Trophoblast cell (in vitro differentiated cells and primary cell): Measurements from ENCODE around the gene CCDC54.

Experiments used
- DNase-seq, 2 donors: peaks; one replicate each; pipeline ENCODE4 v3.0.0-alpha.2; 2016
- H2AFZ ChIP-seq: 2 replicates; pipeline ENCODE4 v1.6.1; 2013; ENCODE audit warnings: low read length, moderate library complexity, mild to moderate bottlenecking; ENCODE audit not compliant: insufficient read depth, poor library complexity
- H2AK5ac ChIP-seq: 2 replicates; pipeline ENCODE4 v1.6.1; 2013; ENCODE audit warnings: mild to moderate bottlenecking, low read length
- H2BK120ac ChIP-seq: 2 replicates; pipeline ENCODE4 v1.6.1; 2013; ENCODE audit warnings: low read length, mild to moderate bottlenecking, moderate library complexity; ENCODE audit not compliant: insufficient read depth, poor library complexity
- H2BK12ac ChIP-seq: 2 replicates; pipeline ENCODE4 v1.6.1; 2013; ENCODE audit warnings: mild to moderate bottlenecking, low read length, moderate library complexity
- H2BK5ac ChIP-seq: 2 replicates; pipeline ENCODE4 v1.6.1; 2013; ENCODE audit warnings: low read length, low read depth, moderate library complexity, mild to moderate bottlenecking; ENCODE audit not compliant: poor library complexity
- H3K14ac ChIP-seq: 2 replicates; pipeline ENCODE4 v1.6.1; 2013; ENCODE audit warnings: mild to moderate bottlenecking, low read length
- H3K18ac ChIP-seq: 2 replicates; pipeline ENCODE4 v1.6.1; 2013; ENCODE audit warnings: mild to moderate bottlenecking, low read length
- H3K23ac ChIP-seq: 2 replicates; pipeline ENCODE4 v1.6.1; 2013; ENCODE audit warnings: low read length
- H3K27ac ChIP-seq: 2 replicates; pipeline ENCODE4 v1.5.1; 2013; ENCODE audit warnings: low read depth, mild to moderate bottlenecking, inconsistent platforms, low read length, moderate library complexity
- H3K27me3 ChIP-seq: 2 replicates; pipeline ENCODE4 v1.6.1; 2013; ENCODE audit warnings: inconsistent platforms, mild to moderate bottlenecking, low read length, moderate library complexity; ENCODE audit not compliant: insufficient read depth
- H3K36me3 ChIP-seq, 2 experiments: 1 replicate in 1 of 2; 2 replicates in 1 of 2; pipeline ENCODE4 v1.6.1; 2013; ENCODE audit warnings: low read length in 2 of 2, mild to moderate bottlenecking in 2 of 2, moderate library complexity in 1 of 2; ENCODE audit not compliant: insufficient read depth in 2 of 2, control insufficient read depth in 1 of 2
- H3K4ac ChIP-seq: 2 replicates; pipeline ENCODE4 v1.6.1; 2013; ENCODE audit warnings: low read depth, mild to moderate bottlenecking, low read length, moderate library complexity
- H3K4me1 ChIP-seq, 2 experiments: 1 replicate in 1 of 2; 2 replicates in 1 of 2; pipeline ENCODE4 v1.6.1; 2013; ENCODE audit warnings: low read length in 2 of 2, mild to moderate bottlenecking in 2 of 2, moderate library complexity in 1 of 2; ENCODE audit not compliant: insufficient read depth in 2 of 2, control insufficient read depth in 1 of 2
- H3K4me2 ChIP-seq: 2 replicates; pipeline ENCODE4 v1.6.1; 2013; ENCODE audit warnings: inconsistent platforms, mild to moderate bottlenecking, low read length, moderate library complexity
- H3K4me3 ChIP-seq: 2 replicates; pipeline ENCODE4 v1.5.1; 2013; ENCODE audit warnings: mild to moderate bottlenecking, low read depth, low read length, inconsistent platforms
- H3K79me1 ChIP-seq: one replicate; pipeline ENCODE4 v1.6.1; 2013; ENCODE audit warnings: low read length
- H3K79me2 ChIP-seq: 2 replicates; pipeline ENCODE4 v1.6.1; 2013; ENCODE audit warnings: low read length, mild to moderate bottlenecking; ENCODE audit not compliant: control insufficient read depth, insufficient read depth, poor library complexity
- H3K9ac ChIP-seq: 2 replicates; pipeline ENCODE4 v1.6.1; 2013; ENCODE audit warnings: mild to moderate bottlenecking, low read length
- H3K9me3 ChIP-seq: 2 replicates; pipeline ENCODE4 v1.6.1; 2013; ENCODE audit warnings: low read depth, mild to moderate bottlenecking, control low read depth, inconsistent platforms, low read length; ENCODE audit not compliant: insufficient read depth
- H4K12ac ChIP-seq: 2 replicates; pipeline ENCODE4 v1.6.1; 2013; ENCODE audit warnings: low read depth, mild to moderate bottlenecking, low read length, moderate library complexity
- H4K8ac ChIP-seq: 2 replicates; pipeline ENCODE4 v1.6.1; 2013; ENCODE audit warnings: low read depth, mild to moderate bottlenecking, low read length, moderate library complexity
- H4K91ac ChIP-seq: one replicate; pipeline ENCODE4 v1.6.1; 2013; ENCODE audit warnings: low read depth, mild to moderate bottlenecking, low read length, moderate library complexity
- WGBS: extraction: QIAGEN DNeasy Blood & Tissue Kit; methylation state at CpG from one replicate; pipeline ENCODE4 v1.1.7; 2013; ENCODE audit warnings: missing lambda C conversion rate; ENCODE audit not compliant: insufficient read length, insufficient coverage; ENCODE audit errors: extremely low coverage; 5-methylcytosine and 5-hydroxymethylcytosine counted together

The CCDC54 gene

GRCh38 chr3:107344722-107345121 lies 32.5 kb upstream of the CCDC54 start:
- no peak overlapping the region for H3K27ac ChIP-seq
- H2AFZ ChIP-seq, result no peak overlapping the region
- no peaks in the 10 kb centered on the region for H3K9me3 ChIP-seq
- H2BK120ac ChIP-seq, result no peak overlapping the region
- H3K27me3 ChIP-seq, result no peaks in the 10 kb centered on the region
- DNase-seq, result peak in 1 of 2 donors; percentile 21
- H2AK5ac ChIP-seq, result no peak overlapping the region
- no peak overlapping the region for H3K4me2 ChIP-seq
- H3K4me1 ChIP-seq, result no peaks in the 10 kb centered on the region
- H3K23ac ChIP-seq, result no peak overlapping the region
- H4K8ac ChIP-seq, result no peak overlapping the region
- no peak overlapping the region for H2BK12ac ChIP-seq
- H3K4me3 ChIP-seq, result no peak overlapping the region
- no peak overlapping the region for H2BK5ac ChIP-seq
- no peak overlapping the region for H4K91ac ChIP-seq
- H3K18ac ChIP-seq, result no peak overlapping the region
- H3K79me2 ChIP-seq, result no peaks in the 10 kb centered on the region
- H3K14ac ChIP-seq, result no peak overlapping the region
- H3K4ac ChIP-seq, result no peak overlapping the region
- H4K12ac ChIP-seq, result no peak overlapping the region
- no peaks in the 10 kb centered on the region for H3K79me1 ChIP-seq
- H3K36me3 ChIP-seq, result no peaks in the 10 kb centered on the region
- H3K9ac ChIP-seq, result no peak overlapping the region

DNA sequence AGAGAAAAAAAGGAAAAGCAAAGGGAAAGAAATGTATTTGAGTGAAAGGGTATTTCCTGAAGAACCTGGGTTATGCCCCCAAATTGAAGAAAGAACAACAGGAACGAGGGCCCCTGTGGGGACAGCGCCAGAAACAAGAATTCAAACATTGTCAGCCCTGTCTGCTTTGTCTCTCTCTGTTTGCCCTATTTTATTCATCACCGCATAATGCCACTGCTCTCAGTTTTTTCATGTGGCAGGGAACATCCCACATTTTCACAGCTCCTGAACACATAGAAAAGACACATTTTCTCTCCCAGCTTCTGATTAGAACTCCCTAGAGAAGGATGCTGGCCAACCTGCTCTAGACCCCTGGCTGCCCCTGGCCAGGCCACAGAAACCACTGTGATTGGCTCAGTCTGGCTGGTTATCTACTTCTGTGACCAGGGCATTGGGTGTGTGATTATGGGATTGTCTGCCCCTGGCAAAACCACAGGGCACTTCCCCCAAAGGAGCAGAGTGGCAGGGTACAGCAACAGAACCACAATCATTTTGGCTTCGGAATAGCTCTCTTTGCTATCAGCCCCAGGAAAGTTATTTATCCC lies 31.3 kb upstream of the CCDC54 start:
- Histone ChIP-seq H2BK12ac (no peak overlapping the region), H2AFZ (no peak overlapping the region), H3K4me1 (no peaks in the 10 kb centered on the region), H3K36me3 (no peaks in the 10 kb centered on the region), H2BK120ac (no peak overlapping the region), H3K23ac (no peak overlapping the region), H3K9me3 (no peaks in the 10 kb centered on the region), H4K12ac (no peak overlapping the region), H3K27ac (no peak overlapping the region), H3K79me1 (no peaks in the 10 kb centered on the region), H4K8ac (no peak overlapping the region), H3K9ac (no peak overlapping the region), H3K18ac (no peak overlapping the region), H3K4ac (no peak overlapping the region), H3K27me3 (no peaks in the 10 kb centered on the region), H3K79me2 (no peaks in the 10 kb centered on the region), H2AK5ac (no peak overlapping the region), H3K14ac (no peak overlapping the region), H2BK5ac (no peak overlapping the region), H4K91ac (no peak overlapping the region), H3K4me2 (no peak overlapping the region), H3K4me3 (no peak overlapping the region)
- WGBS, result no CpG with 5 or more reads among the region's 4 CpGs
- no peak for DNase-seq

- Histone ChIP-seq H3K79me2 (no peaks in the 10 kb centered on the region), H3K4ac (no peak overlapping the region), H3K4me3 (no peak overlapping the region), H2BK120ac (no peak overlapping the region), H3K27me3 (no peaks in the 10 kb centered on the region), H2BK5ac (no peak overlapping the region), H4K8ac (no peak overlapping the region), H3K14ac (no peak overlapping the region), H3K36me3 (no peaks in the 10 kb centered on the region), H3K4me1 (no peaks in the 10 kb centered on the region), H3K9ac (no peak overlapping the region), H2AK5ac (no peak overlapping the region), H3K23ac (no peak overlapping the region), H3K9me3 (no peaks in the 10 kb centered on the region), H3K27ac (no peak overlapping the region), H4K12ac (no peak overlapping the region), H2AFZ (no peak overlapping the region), H2BK12ac (no peak overlapping the region), H3K79me1 (no peaks in the 10 kb centered on the region), H3K4me2 (no peak overlapping the region), H4K91ac (no peak overlapping the region), H3K18ac (no peak overlapping the region)
- no CpG with 5 or more reads among the region's 2 CpGs for WGBS
- DNase-seq, result no peak
Observed at GRCh38 chr3:107346564-107346963, 30.7 kb upstream of the CCDC54 start.

GRCh38 chr3:107347751-107348150 lies 29.5 kb upstream of the CCDC54 start:
- Histone ChIP-seq H4K12ac (no peak overlapping the region), H3K79me1 (no peaks in the 10 kb centered on the region), H3K4me2 (no peak overlapping the region), H3K9ac (no peak overlapping the region), H3K9me3 (no peaks in the 10 kb centered on the region), H4K91ac (no peak overlapping the region), H3K36me3 (no peaks in the 10 kb centered on the region), H2BK12ac (no peak overlapping the region), H2AK5ac (no peak overlapping the region), H3K27ac (no peak overlapping the region), H3K27me3 (no peaks in the 10 kb centered on the region), H3K18ac (no peak overlapping the region), H3K4me3 (no peak overlapping the region), H3K14ac (no peak overlapping the region), H2AFZ (no peak overlapping the region), H3K4me1 (no peaks in the 10 kb centered on the region), H2BK5ac (no peak overlapping the region), H3K23ac (no peak overlapping the region), H3K4ac (no peak overlapping the region), H3K79me2 (no peaks in the 10 kb centered on the region), H2BK120ac (no peak overlapping the region), H4K8ac (no peak overlapping the region)
- no CpG with 5 or more reads among the region's 2 CpGs for WGBS
- DNase-seq, result no peak
